GM23248 (cell line): Measurements from ENCODE around the gene TMEM120A.

Source experiments
- EZH2 ChIP-seq: fragments of 200-600 bp; sonication (generic); IDR thresholded peaks from 2 replicates; pipeline ENCODE4 v1.6.1; 2018; ENCODE audit warnings: antibody characterized with exemption, mild to moderate bottlenecking; ENCODE audit not compliant: insufficient read depth, poor library complexity, severe bottlenecking
- EZH2phosphoT487 ChIP-seq: fragments of 200-600 bp; sonication (generic); IDR thresholded peaks from 2 replicates; pipeline ENCODE4 v1.6.1; 2018; ENCODE audit warnings: antibody characterized with exemption, moderate library complexity, mild to moderate bottlenecking, low read depth; ENCODE audit not compliant: insufficient read depth

DNA sequence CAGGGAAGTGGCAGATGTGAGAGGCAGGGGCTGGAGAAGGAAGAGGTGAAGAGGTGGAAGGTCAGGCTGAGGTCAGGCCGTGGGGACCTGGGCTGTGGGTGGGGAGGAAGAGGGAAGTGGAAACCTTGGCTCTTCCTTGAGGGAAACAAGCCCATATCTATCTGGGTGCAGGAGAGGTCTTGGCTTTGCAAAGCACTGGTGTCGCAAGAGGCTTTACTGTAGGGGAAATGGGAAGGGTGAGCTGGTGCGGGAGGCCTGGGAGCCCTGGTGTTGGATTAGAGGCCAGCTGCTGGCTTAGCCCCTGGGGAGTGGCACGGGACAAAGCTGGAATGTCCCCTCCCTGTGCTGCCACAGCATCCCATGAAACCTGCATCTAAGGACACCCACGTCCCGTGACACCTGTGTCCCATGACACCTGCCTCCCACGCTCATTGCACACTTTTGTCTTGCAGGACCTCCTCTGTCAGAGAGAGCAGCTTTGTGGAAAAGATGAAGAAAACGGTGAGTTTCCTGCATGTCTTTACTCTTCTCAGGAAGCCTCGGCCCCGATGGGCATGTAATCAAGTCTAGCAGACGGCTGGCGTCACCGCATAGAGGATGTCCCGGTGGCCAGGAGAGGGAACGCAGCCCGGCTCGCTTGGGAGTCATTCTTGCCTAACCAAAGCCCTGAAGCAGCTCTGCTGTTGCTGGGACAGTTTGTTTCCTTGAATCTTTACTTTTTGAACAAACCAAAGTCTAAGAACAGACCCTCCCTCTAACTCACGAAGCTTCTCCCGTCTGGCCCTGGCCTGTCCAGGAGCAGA is 22.2 kb downstream of the TMEM120A start:
- TF ChIP-seq EZH2 (no peak), EZH2phosphoT487 (no peak)
